NCI-H69 (cell line): Measurements from ENCODE around the gene APBB2.

Experiments
- DNase-seq: peaks from one replicate; lab custom pipeline; 2025; lab: John Stamatoyannopoulos, UW

APBB2 gene

DNA sequence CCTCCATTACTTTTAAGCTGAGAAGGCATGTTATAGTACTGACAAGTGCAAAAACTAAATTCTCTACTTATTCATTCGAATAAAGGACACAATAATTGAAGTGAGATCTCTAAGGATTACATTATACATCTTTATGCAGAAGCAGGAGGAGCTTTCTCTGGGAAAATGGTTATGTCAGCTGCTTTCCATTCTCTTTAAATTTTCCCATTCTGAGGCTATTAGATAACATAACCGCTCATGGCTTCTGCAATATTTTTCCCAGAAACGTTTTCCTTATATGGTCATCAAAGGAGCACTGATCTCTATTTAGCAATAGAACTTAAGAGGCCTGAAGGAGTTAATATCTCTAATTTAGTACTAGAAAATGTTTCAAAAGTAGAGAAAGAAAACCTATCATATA is 243.0 kb downstream of the APBB2 start:
- DNase-seq, result no peak

DNA sequence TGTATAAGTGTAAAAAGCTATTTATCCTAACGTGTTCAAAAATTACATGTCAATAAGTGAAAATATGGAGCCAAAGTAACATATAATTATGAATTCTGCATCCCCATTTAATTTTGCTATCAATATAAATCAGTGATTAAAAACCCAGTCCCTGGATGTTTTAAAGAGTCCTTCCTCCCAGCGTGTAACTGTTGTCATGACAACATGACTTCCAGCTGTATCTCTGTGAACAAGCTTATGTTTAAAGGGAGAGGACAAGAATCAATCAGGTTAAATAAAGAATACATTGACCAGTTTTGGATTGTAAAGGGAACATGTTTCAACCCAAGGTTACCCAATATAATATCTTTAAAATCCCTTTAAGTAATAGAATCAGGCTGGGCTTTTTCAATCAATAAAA is 244.8 kb downstream of the APBB2 start:
- peak; percentile 24 for DNase-seq

DNA sequence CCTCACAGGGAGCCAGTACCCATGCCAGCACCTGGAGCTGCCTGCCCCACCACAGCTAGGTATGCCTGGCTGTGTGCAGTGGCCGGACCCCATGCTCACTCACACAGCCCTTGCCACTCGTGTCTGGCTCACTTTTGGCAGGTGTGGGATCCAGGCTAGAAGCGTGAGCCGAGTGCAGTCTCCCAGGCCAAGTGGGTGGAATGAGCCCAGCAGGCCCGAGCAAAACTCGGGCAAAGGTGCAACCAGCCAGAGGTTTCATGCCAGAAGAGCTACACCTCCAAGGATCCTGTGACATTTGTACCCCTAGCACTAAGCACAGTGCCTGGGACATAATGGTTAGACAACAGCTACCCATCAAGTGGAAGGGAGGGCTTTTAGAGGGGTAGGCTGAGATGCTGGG is 246.8 kb downstream of the APBB2 start:
- no peak for DNase-seq

DNA sequence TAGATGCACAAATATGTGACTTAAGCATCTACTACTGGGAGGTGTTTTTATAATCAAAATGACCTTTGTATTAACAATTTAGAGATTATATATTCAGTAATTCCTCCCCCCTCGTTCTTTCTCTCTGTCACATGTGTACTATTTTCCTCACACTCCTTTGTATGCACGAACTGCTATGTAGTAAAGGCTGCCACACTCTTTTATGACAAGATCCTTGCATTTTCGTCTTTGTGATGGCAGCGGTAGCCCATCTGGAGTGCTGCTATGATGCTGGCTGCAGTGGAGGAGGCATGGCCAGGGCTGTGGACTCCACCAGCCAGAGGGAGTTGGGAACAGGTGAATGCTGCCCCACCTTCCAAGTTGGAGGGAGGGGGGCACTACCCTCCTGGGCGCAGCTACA is 248.3 kb downstream of the APBB2 start:
- no peak for DNase-seq

DNA sequence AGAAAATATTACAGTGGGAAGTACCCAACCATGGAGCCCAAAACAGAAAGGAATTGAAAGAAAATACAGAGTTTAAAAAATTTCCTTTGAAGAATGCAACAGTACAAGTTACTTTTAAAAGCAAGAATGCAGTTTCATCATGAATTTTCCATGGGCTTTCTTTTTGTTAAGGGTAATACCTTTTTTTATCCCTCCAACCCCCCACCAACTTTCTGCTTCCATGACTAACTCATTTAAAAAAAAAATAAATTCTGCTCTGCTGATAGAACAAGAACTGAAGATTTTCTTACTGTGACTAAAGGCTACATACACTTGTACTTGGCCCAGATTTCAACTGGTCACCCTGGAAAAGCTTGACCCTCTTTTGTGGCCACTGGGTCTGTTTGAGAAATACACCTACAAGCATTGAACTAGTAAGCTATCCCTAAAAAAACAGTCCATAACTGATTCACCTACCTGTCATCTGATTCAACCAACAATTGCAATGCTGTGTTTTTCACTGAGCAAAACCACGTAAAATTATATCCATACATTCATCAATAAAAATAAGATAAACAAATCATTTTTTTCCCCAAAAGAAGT is 250.4 kb downstream of the APBB2 start:
- DNase-seq, result no peak

DNA sequence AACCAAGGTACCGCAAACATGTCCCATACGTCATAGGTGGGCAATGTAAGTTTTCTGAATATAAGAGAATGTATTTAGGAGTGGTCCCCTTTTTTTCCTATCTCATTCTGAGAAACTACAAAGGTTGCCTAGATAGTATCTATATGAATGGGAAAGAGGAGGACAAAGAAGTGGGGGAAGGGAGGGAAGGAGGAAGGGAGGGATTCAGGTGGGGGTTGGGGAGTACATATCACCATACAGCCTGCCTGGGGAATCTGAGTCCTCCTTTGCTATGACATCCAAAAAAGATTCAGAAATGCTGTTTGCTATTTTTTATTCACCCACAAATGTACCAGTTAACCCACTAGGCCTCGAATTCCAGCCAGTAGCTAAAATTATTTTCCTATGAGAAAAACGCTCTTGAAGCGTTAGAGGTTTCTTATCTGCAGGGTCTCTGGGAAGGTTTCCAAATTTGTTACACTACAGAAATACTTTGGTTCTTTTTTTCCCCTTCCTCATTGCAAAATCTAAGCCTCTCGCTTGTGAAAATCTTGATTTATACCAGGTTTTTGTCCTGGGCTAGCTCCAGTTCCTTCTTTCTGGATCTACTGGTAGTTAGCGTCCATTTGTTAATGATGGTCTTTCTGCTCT is 251.7 kb downstream of the APBB2 start:
- DNase-seq, result no peak

DNA sequence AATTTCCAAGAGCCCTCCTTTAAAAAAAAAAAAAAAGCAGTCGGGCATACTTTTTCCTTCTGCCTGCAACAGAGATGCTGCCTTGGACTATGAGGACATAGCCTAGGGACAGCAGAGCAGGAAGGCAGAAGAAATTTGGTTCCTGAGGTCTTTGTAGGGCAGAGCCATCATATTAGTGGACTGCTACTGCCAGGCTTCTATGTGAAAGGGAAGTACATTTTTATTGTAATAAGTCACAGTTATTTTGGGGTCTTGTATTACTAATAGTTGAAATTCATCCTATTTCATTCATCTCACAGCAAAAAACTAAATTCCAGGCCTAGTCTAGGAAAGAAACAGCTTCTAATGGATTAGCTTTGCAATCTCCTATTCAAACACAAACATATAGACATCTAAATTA is 253.4 kb downstream of the APBB2 start:
- no peak for DNase-seq

DNA sequence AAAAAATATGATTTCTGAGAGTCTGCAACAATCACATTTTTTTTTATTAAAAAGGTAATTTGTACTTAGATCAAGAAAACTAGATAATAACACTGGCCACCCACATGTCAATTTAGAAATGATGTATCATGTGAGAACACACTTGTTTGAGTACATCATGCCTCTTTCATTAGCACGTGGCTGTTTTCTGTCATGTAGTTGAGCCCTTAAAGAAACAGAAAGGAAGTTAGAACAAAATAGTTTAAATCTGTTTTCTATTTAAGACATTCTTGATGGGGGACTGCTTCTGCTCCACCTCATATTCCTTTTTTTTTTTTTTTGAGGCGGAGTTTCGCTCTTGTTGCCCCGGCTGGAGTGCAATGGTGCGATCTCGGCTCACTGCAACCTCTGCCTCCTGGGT is 257.1 kb downstream of the APBB2 start:
- no peak for DNase-seq

DNA sequence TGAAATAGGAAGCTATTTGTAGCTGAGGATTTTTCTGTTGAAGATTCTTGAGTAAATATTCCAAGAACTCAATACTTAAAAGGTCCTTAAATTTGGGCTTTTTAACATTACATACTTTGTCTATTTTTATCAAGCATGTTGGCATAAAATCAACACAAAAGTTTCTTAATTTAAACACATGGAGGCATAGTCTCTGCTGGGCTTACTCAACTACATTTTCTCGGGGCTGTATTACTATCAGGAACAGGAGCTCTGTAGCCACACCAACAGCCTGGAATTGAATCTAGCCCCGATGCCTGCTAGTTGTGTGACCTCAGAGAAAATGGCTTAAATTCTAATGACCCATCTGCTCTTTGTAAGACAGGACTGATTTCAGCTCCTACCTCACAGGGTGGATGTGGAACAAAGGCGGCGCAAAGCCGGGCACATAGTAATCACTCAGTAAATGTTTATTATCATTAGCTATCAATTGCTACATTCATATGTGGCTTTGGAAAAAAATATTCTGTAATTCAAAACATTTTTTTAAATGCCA is 257.6 kb downstream of the APBB2 start:
- no peak for DNase-seq

DNA sequence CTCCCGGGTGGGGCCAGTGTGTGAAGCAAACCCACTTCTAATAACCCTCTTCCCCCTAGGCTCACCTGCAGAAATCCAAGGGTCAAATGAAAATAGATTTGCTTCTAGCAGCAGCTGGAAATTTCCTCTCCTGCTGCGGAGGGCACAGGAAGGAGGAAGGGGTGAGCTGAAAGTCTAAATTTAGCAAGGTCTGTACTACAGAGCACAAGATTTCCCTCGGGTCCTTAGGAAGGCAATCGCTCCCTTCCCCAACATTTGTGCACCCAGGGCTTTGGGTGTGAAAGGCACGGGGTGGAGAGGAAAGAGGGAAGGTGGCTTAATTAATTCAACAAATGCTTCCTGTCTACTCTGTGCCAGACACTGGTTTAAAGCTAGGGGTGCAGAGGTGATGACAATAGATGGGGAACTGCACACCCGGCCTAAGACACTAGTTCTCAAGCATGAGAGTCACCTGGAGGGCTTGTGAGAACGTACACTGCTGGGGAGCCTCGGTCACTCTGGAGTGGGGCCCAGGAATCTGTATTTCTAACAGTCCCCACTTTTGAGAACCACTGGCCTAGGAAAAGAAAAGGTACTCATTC is 260.2 kb downstream of the APBB2 start:
- no peak for DNase-seq

DNA sequence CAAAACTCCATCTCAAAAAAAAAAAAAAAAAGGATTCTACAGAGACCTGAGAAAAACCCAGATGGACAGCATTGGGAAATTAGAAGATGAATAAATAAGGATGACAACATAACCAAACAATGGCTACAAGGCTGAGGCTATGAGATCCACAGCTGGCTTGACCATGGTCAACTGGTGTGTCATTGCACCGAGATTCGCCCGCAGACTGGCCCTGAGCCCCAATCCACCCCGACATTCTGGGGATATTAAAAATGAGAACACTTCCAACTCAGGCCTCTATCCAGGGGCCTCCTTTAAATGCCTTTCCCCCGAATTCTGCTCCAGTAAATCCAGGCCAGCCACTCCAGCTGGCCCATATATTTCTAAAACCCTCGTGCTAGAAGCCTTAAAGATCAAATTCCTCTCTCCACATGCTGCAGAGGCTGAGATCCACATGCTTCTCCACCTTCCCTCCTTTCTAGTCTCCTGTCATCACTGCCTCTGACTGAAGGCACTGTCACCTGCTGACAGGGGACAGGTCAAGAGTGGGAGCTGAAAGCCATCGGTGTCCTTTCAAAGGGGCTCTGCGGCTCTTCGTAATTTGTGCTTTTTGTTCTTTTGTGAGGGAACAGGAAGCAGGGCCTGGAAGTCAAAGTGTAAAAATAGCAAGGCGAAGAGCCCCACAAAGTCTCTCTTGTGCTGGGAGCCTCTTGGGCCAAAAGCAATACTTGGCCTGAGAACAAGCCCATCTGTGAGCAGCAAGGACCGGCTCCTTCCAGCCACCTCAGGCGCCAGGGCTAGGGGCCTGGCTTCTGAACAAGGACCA is 260.9 kb downstream of the APBB2 start:
- no peak for DNase-seq

DNA sequence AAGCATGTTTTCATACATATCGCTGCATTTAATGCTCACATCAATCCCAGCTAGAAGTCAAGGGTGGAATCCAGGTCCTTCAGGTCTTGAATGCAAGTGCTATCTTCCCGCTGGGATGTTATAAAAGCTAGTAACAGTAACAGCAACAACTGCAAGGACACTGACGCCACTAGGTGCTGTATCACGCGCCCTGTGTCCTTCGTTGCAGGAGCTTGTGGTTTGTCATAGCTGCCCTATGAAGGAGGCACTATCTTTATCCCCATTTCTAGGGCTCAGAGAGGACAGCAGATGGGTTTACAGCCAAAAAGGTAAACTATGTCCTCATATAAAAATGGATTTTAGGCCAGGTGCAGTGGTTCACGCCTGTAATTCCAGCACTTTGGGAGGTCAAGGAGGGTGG is 261.7 kb downstream of the APBB2 start:
- no peak for DNase-seq

DNA sequence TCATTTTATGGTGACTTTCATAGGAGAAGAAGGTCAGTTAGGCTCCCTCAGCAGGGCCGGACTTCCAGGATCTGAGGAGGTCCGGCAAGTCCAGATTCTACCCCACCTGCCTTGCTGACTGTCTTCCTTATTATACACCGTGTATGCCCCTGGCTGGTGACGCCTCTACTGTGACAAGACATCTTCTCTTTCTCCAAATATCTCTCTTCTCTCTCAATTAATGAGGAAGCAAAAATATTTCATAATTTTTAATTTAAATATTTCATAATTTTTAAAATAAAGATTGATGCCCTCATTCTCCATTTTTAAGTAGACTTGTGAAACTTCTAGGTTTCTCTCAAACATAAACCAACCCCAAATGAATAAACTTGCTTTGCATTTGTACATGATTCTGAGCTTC is 262.1 kb downstream of the APBB2 start:
- no peak for DNase-seq

DNA sequence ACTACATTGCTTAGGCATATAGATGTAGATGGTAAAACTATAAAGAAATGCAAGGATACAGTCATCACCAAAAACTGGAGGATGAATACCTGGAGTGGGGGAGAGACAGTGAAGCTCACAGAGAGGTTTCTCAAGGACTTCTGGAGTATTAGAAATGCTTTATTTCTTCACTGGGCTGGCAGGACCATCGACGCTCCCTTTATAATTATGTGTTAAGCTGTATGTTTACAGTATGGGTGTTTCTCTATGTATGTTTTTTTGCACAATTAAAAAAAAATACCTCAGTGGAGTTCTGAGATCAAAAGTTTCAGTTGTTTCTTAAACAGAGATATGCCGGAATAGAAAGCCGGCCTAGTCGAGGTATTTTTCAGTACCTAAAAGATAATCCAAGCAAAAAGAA is 263.3 kb downstream of the APBB2 start:
- DNase-seq, result no peak

DNA sequence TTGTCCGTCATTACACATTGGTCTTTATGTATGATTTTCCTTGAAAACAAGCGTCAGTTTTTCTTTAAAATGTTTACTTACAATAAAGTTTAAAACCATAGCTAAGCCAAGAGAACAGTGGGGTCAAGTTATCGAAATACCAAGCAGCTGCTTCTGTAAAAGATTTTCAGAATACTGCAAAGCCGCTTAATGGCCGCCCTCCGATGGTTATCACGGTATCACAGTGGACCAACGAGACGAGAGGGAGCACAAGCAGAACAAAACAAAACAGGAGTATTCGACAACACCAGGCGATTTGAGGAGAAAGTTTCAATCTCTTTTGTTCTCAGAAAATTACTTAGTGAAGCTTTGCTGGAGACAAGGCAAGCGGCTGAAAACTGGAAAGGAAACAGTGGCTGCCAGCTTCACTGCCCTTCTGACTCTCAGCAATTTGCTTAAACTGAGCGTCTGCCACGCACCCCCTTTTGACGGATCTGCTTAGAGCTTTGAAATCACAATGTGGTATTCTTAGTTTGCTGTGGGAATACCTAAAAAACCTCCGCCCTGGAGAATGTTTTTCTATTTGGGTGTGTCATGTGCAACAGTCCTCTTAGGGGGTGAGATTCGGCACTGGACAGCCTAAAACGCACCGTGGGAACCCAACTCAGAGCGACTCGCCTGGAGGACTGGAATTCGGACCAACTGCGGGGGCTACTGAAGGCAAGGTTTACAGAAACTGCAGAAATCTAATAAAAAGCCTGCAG is 264.8 kb downstream of the APBB2 start:
- DNase-seq, result no peak

DNA sequence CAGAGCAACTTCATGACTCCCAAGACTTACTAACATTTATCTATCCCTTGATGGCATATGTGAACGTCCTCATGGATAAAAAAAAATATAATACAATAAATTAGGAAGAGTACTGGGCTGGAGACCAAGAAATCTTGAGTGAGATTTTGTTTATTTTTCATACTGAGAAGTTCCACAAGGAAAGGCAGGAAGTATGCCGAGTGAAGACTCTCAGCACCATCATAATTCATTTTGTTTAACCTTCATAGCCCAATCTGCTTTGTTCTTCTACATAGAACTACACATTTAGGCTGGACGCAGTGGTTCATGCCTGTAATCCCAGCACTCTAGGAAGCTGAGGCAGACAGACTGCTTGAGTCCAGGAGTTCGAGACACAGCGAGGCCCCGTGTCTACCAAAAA is 266.3 kb downstream of the APBB2 start:
- no peak for DNase-seq

DNA sequence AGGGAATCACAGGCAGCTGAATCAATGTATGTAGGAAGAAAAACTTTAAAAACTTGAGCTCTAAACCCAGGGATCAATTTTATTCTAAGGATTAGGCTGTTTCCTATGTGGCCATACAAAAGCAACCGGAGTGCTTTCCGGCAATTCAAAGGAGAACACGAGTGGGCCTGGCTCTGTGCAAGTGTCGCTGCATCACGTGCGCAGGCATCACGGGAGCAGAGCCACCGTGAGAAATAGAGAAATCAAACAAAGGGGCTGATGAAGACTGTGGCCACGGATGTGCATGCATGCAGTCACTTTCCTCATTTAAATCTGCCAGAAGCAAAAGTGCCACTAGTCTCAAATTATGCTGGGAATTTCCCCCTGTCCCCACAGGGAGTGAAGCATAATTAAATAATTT is 267.7 kb downstream of the APBB2 start:
- no peak for DNase-seq

DNA sequence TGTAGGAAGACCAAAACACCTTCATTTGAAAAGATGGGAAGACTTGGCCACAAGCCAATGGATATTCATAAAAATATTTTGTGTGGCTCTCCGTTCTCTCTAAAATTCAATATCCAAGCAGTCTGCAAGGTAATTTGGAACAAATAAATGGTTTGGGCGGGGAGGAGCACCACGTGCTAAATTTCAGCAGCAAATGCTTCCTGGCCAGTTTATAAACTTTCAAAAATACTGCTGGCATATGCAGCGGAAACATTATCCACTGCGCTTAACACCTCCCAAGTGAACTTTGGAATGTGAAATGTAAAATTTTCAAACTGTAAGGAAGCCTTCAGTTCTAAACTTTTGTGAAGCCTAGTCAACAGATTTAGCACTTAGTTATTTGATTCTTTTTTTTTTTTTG is 273.6 kb downstream of the APBB2 start:
- no peak for DNase-seq

DNA sequence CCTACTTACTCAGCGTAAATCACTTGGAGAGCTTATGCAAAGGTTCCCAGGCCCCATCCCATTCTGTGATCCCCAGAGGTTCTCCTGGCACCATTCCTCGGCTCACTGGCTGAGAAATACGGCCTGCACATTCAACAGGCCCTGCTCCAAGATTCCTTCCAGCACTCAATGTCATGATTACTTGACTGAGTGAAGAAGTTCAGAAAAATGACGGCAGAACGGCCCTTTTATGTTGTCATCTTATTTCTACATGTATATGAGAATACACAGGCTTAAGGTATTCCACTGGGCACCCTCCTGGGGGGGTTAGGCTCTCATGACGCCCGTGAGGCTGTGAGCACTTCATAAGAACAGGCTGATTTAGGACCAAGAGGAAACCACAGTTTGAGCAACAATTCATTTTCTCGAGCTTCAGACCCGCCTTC is 274.0 kb downstream of the APBB2 start:
- no peak for DNase-seq

DNA sequence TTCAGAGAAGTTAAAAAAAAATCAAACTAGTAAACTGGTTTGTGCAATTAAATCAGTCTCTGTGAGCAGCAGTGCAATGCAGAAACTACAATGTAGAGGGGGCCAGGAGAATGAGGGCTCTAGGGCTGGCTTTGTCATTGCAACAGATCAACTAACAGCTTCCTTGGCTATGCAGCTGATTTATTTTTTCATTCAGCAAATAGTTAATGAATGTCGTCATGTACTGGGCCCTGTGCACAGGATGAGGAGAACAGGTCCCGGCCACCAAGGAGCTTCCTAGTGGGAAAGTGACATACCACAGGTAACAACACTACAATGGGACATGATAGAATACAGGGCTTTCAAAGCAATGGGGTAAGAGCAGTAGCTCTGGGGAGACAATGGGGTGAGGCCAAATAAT is 274.5 kb downstream of the APBB2 start:
- no peak for DNase-seq

DNA sequence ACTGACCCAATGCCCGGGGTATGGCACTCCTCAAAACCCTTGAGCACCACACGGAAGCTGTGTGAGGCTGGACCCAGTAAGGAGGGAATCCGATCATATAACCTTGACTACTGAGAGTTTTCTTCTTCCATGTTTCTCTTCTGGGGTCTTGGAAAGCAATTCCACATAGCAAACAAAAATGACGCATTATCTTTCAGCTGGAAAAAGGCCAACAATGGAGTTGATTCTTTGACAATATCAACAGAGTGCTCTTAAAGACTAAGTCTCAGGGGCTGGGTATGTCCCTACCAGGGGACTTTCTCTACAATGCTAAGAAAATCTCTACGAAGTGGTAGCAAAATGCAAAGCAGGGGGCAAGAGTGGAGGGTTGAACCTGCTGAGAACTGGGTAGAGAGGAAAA is 276.0 kb downstream of the APBB2 start:
- no peak for DNase-seq

DNA sequence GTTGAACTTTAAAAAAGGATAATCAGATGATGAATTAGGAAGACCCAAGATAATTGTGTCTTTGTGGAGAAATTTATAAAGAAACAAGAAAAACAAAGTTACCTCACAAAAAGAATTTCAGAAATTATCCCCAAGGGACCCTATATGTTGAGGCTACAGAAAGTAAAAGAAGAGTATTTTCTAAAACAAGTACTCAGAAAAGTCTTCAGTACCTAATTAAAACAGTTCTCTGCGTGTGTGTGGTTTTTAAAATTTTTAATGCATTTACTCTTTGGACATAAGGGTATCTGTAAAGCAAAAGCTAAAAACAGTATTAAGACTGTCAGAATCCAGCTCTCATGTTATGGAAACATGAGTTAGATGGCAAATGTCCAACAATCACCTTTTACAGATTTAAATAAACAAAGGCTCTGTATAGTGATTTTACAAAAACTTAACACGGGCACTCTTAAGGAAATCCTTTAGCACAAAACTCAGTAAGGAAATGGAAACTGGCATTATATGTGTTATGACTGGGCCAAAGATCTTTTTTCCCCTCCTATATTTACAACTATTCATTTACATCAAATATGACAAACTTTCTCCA is 277.1 kb downstream of the APBB2 start:
- DNase-seq, result no peak
